HL-60 (cell line): Measurements from ENCODE around the gene BMAL1.

Experiments
- DNase-seq, 2 experiments: peaks; one replicate each; pipeline ENCODE4 v3.0.0-alpha.2; 2010 to 2020; ENCODE audit warnings: low read depth in 1 of 2, low spot score in 1 of 2
- H3K27ac ChIP-seq: fragments of 250-450 bp; sonication (Bioruptor Pico); replicated peaks from 2 replicates; pipeline ENCODE4 v1.5.1; 2020; ENCODE audit warnings: mild to moderate bottlenecking, moderate library complexity
- H3K27me3 ChIP-seq: fragments of 250-450 bp; sonication (Bioruptor Pico); 2 replicates; pipeline ENCODE4 v1.5.1; 2021; ENCODE audit warnings: mild to moderate bottlenecking, moderate library complexity; ENCODE audit not compliant: insufficient read depth, poor library complexity, severe bottlenecking
- H3K4me3 ChIP-seq: replicated peaks from 2 replicates; pipeline ENCODE4 v1.5.1; 2011; ENCODE audit warnings: mild to moderate bottlenecking, control low read depth, low read length; ENCODE audit not compliant: insufficient read depth
- CTCF ChIP-seq: IDR thresholded peaks from one replicate; pipeline ENCODE4 v1.5.1; 2011; ENCODE audit warnings: low read length, control low read depth, inconsistent platforms; ENCODE audit not compliant: insufficient read depth
- GABPA ChIP-seq: IDR thresholded peaks from 2 replicates; pipeline ENCODE4 v1.6.1; 2012; ENCODE audit warnings: low read depth
- POLR2AphosphoS5 ChIP-seq: IDR thresholded peaks from 2 replicates; pipeline ENCODE4 v1.6.1; 2012; ENCODE audit warnings: low read depth
- REST ChIP-seq: IDR thresholded peaks from 2 replicates; pipeline ENCODE4 v1.6.1; 2012; ENCODE audit warnings: low read depth; ENCODE audit not compliant: insufficient replicate concordance
- SPI1 ChIP-seq: IDR thresholded peaks from 2 replicates; pipeline ENCODE4 v1.6.1; 2012; ENCODE audit warnings: low read depth, mild to moderate bottlenecking, borderline replicate concordance

The BMAL1 gene

GRCh38 chr11:13315517-13316432 is 38.2 kb downstream of the BMAL1 start:
- Histone ChIP-seq H3K4me3 (no peak overlapping the region), H3K27ac (no peak overlapping the region), H3K27me3 (no peaks in the 10 kb centered on the region)
- no peak for DNase-seq
- TF ChIP-seq CTCF, result no peak
- no peak for TF ChIP-seq POLR2AphosphoS5
- no peak for TF ChIP-seq SPI1
- no peak for TF ChIP-seq GABPA
- TF ChIP-seq REST, result no peak

GRCh38 chr11:13316528-13316961 is 39.0 kb downstream of the BMAL1 start:
- H3K27ac ChIP-seq, result no peak overlapping the region
- H3K27me3 ChIP-seq, result no peaks in the 10 kb centered on the region
- DNase-seq, result no peak
- TF ChIP-seq CTCF (no peak), REST (no peak), POLR2AphosphoS5 (no peak)
- no peak overlapping the region for H3K4me3 ChIP-seq

GRCh38 chr11:13317293-13318080 is 39.9 kb downstream of the BMAL1 start:
- no peak overlapping the region for H3K27ac ChIP-seq
- no peaks in the 10 kb centered on the region for H3K27me3 ChIP-seq
- TF ChIP-seq REST (no peak), POLR2AphosphoS5 (no peak), GABPA (no peak), SPI1 (no peak), CTCF (no peak)

More at GRCh38 chr11:13317293-13318080, 39.9 kb downstream of the BMAL1 start:
- H3K4me3 ChIP-seq, result no peak overlapping the region
- DNase-seq, result no peak
